Suprapubic skin (tissue), 4 donors: ENCODE measurements around the gene TF. TPM values are rescaled to one million over a fixed set of nuclear protein-coding genes. Genes with fewer than 3 reads are reported as not detected.

Source experiments
- DNase-seq, 2 donors: peaks; one replicate each; pipeline ENCODE4 v3.0.0-alpha.2; 2019; ENCODE audit warnings: low spot score in 2 of 2
- H3K27ac ChIP-seq: fragments of 200-600 bp; sonication (generic); one replicate; pipeline ENCODE4 v1.5.1; 2019
- H3K27me3 ChIP-seq: fragments of 200-600 bp; sonication (generic); one replicate; pipeline ENCODE4 v1.5.1; 2019
- H3K36me3 ChIP-seq: fragments of 200-600 bp; sonication (generic); one replicate; pipeline ENCODE4 v1.5.1; 2019
- H3K4me1 ChIP-seq: fragments of 200-600 bp; sonication (generic); one replicate; pipeline ENCODE4 v1.5.1; 2019
- H3K4me3 ChIP-seq: fragments of 200-600 bp; sonication (generic); one replicate; pipeline ENCODE4 v1.5.1; 2019; ENCODE audit warnings: mild to moderate bottlenecking
- H3K9me3 ChIP-seq: fragments of 200-600 bp; sonication (generic); one replicate; pipeline ENCODE4 v1.5.1; 2019
- CTCF ChIP-seq, 2 donors: fragments of 200-600 bp in 1 of 2; fragments of 450-650 bp in 1 of 2; sonication (generic) in 1 of 2; IDR thresholded peaks; one replicate each; pipeline ENCODE4 v1.5.1; 2016 to 2019; ENCODE audit warnings: antibody characterized with exemption in 2 of 2, mild to moderate bottlenecking in 1 of 2, moderate library complexity in 1 of 2
- EP300 ChIP-seq: sonication (generic); formaldehyde crosslinking; IDR thresholded peaks from one replicate; pipeline ENCODE4 v1.6.1; 2017; ENCODE audit warnings: antibody characterized with exemption
- POLR2A ChIP-seq, 2 donors: fragments of 450-650 bp; IDR thresholded peaks; one replicate each; pipeline ENCODE4 v1.6.1; 2017; ENCODE audit warnings: antibody characterized with exemption in 2 of 2, mild to moderate bottlenecking in 2 of 2, moderate library complexity in 2 of 2
- POLR2AphosphoS5 ChIP-seq, 3 donors: sonication (generic); formaldehyde crosslinking; IDR thresholded peaks; one replicate each; pipeline ENCODE4 v1.6.1; 2017; ENCODE audit warnings: antibody characterized with exemption in 3 of 3
- WGBS: methylation state at CpG from one replicate; pipeline ENCODE4 v1.1.5; 2018; 5-methylcytosine and 5-hydroxymethylcytosine counted together
- total RNA-seq, 4 donors: library from RNA; depleted of rRNA; stranded (reverse); fragments of >200 nt; gene quantifications; one replicate each; pipeline ENCODE4 v1.1.0, GENCODE V29; 2016

The TF gene
- total RNA-seq, 4 donors from 2014 or later: 4.8 to 16.5 (median 8.7) TPM

- no peak for DNase-seq
- 89% methylated on average over 19 of the region's 20 CpGs for WGBS
- no peaks in the 10 kb centered on the region for H3K9me3 ChIP-seq
- no peak overlapping the region for H3K4me3 ChIP-seq
- H3K27ac ChIP-seq: peak overlapping the region; percentile 24
- peaks cover 39% of the 10 kb centered on the region for H3K4me1 ChIP-seq
- no peaks in the 10 kb centered on the region for H3K27me3 ChIP-seq
- no peaks in the 10 kb centered on the region for H3K36me3 ChIP-seq
- TF ChIP-seq CTCF (IDR thresholded peaks at IDR 0.05) (no peak), EP300 (no peak), POLR2A (IDR thresholded peaks at IDR 0.05) (no peak), POLR2AphosphoS5 (IDR thresholded peaks at IDR 0.05) (no peak)
These were observed 10.8 kb downstream of the TF start for GRCh38 chr3:133756716-133757694.

GRCh38 chr3:133757701-133758567, 11.7 kb downstream of the TF start:
- DNase-seq: no peak
- Histone ChIP-seq H3K27me3 (no peaks in the 10 kb centered on the region), H3K36me3 (no peaks in the 10 kb centered on the region), H3K9me3 (no peaks in the 10 kb centered on the region), H3K4me1 (peaks cover 38% of the 10 kb centered on the region), H3K27ac (no peak overlapping the region), H3K4me3 (no peak overlapping the region)
- WGBS: 80% methylated on average over 6 of the region's 6 CpGs
- no peak for TF ChIP-seq EP300
- no peak for TF ChIP-seq POLR2A (IDR thresholded peaks at IDR 0.05)

GRCh38 chr3:133758568-133758928, 12.4 kb downstream of the TF start:
- TF ChIP-seq EP300 (no peak), POLR2AphosphoS5 (IDR thresholded peaks at IDR 0.05) (no peak), POLR2A (IDR thresholded peaks at IDR 0.05) (no peak), CTCF (IDR thresholded peaks at IDR 0.05) (no peak)
- 77% methylated on average over 1 of the region's 1 CpG for WGBS
- no peaks in the 10 kb centered on the region for H3K36me3 ChIP-seq
- H3K4me1 ChIP-seq: peaks cover 32% of the 10 kb centered on the region
- H3K4me3 ChIP-seq: no peak overlapping the region
- H3K9me3 ChIP-seq: no peaks in the 10 kb centered on the region
- DNase-seq: no peak
- H3K27me3 ChIP-seq: no peaks in the 10 kb centered on the region
- no peak overlapping the region for H3K27ac ChIP-seq

GRCh38 chr3:133758964-133759739, 13.0 kb downstream of the TF start:
- Histone ChIP-seq H3K36me3 (no peaks in the 10 kb centered on the region), H3K9me3 (no peaks in the 10 kb centered on the region), H3K4me3 (no peak overlapping the region), H3K4me1 (peaks cover 30% of the 10 kb centered on the region), H3K27ac (no peak overlapping the region), H3K27me3 (no peaks in the 10 kb centered on the region)
- WGBS: 88% methylated on average over 9 of the region's 9 CpGs
- TF ChIP-seq POLR2A (IDR thresholded peaks at IDR 0.05): no peak
- no peak for DNase-seq

- TF ChIP-seq EP300 (no peak), POLR2AphosphoS5 (IDR thresholded peaks at IDR 0.05) (no peak), POLR2A (IDR thresholded peaks at IDR 0.05) (no peak), CTCF (IDR thresholded peaks at IDR 0.05) (no peak)
- no peak for DNase-seq
- H3K9me3 ChIP-seq: no peaks in the 10 kb centered on the region
- H3K36me3 ChIP-seq: no peaks in the 10 kb centered on the region
- H3K4me3 ChIP-seq: no peak overlapping the region
- no peaks in the 10 kb centered on the region for H3K27me3 ChIP-seq
- H3K4me1 ChIP-seq: peaks cover 32% of the 10 kb centered on the region
- 72% methylated on average over 2 of the region's 2 CpGs for WGBS
- no peak overlapping the region for H3K27ac ChIP-seq
These were observed 13.6 kb downstream of the TF start for GRCh38 chr3:133759740-133760305.
